ENCODE measurements around the gene TBC1D17.

GRCh38 chr19:49849433-49850220, 27.9 kb upstream of the TBC1D17 start:
- TF ChIP-seq EZH2 (IDR thresholded peaks at IDR 0.05; ENCODE audit: borderline replicate concordance, low read depth, low read length, poor library complexity, severe bottlenecking) (no peak), CTCF (conservative IDR thresholded peaks at IDR 0.05; ENCODE audit: low read depth, low read length) (no peak)
